Amniotic epithelial cell (primary cell): ENCODE results near the gene GPBAR1.

Experiments
- DNase-seq: peaks from one replicate; pipeline ENCODE4 v3.0.0-alpha.2; 2010; ENCODE audit warnings: low read depth

GPBAR1 gene

DNA sequence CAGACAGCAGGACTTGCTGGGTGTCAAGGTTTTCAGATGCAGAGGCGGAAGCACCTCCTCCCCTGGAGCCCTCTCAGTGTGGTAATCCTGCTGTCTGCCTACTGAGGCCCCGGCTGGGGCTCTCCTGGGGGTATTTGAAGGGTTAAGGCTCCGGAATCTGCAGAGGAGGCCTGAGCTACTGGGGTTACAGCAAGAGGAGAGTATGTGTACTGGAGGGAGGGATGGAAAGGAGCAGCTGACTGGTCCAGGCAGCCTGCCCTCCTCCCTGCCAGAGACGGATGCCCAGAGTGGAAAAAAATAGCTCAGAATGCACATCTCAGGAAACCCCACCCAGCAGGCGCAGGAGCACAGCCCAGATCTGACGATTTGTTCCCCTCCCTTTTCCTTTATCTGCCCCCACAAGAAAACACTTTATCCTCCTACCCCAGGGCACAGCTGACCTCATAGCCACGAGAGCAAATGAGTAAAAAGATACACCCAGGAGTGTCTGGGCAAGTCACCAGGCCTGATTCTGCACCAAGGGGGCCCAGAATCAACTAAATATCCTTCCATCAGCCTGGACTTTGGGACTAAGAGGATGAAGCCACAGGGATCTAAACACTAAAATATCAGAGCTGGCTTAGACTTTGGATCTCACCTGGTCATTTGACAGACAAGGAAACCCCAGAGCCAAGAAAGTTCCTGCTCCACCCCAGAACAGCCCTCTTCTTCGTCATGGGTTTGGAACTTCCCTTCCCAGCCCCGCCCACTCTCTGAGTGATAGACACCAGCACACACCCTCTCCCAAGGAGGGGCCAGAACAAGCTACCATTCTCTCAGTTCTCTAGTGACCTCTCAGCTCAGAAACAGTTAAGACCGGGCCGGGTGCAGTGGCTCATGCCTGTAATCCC is 26.0 kb downstream of the GPBAR1 start:
- peak; percentile 99 for DNase-seq

DNA sequence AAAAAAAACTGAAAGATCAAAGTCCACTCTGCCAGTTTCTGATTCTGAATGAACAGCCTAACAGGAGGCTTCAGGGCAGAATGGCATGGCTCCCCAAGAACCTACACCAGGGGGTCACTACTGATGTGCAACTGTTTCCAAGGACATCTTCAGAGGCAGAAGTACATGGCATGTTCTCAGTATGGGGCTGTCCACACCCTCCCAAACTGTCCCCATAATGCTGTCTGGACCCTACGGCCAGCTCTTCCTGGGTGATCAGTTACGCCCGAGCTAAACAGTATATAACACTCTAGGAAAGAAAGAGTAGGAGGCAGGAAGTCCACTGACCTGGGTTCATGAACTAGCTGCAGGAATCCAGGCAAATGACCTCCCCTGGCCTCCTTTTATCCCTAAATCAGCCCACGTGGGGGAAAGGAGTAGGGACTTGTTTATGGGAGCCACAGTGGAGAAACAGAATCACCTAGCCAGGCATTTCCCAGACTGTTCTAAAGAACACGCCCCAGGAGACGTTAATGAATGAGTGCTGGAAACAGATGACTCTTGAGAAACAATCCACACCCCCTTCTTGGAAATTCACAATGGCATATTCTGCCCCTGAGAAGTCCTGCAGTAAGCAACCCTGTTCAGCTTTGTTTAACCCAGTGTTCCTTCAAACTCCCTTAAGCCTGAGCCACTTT is 29.0 kb downstream of the GPBAR1 start:
- peak; percentile 85 for DNase-seq

DNA sequence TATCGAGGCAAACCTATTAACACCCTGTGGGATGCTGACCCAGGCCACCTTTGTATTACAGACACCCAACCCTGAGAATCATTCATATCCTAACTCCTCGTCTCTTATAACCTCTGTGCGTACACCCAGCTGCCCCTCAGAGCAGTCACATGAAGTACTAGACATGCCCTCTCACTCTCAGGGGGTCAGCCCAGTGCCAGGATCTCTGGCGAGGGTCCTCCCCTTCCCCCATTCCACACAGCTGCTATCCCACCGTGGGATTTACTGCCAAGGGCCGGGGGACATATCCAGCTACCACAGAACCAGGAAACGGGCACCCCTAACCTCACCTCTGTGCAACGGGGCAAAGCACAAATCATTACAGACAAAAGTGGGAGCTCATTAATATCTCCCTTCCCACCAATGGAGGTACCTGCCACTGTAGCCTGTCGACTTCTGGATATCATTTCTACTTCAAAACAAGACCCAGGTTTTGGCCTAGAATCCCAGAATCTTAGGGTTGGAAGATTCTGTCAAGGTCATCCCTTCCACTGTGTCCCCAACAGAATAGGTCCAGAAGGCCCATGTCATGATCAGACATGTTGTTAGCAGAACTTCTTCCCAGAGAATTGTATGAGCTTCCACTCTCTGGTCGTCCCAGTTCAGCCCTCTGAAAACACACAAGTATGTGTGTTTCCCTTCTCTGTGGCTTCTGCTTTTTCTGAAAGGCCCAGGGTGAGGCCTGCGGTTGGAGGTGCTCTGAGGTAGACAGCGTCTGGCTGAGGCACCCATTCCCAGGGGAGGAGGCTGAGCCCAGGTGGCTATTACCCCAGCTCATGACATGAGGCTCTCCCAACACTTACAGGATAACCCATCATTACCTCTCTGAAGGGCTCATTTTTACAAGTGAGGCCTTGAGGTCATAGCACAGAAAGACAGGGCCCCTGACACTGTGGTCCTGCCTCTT is 29.8 kb downstream of the GPBAR1 start:
- no peak for DNase-seq

DNA sequence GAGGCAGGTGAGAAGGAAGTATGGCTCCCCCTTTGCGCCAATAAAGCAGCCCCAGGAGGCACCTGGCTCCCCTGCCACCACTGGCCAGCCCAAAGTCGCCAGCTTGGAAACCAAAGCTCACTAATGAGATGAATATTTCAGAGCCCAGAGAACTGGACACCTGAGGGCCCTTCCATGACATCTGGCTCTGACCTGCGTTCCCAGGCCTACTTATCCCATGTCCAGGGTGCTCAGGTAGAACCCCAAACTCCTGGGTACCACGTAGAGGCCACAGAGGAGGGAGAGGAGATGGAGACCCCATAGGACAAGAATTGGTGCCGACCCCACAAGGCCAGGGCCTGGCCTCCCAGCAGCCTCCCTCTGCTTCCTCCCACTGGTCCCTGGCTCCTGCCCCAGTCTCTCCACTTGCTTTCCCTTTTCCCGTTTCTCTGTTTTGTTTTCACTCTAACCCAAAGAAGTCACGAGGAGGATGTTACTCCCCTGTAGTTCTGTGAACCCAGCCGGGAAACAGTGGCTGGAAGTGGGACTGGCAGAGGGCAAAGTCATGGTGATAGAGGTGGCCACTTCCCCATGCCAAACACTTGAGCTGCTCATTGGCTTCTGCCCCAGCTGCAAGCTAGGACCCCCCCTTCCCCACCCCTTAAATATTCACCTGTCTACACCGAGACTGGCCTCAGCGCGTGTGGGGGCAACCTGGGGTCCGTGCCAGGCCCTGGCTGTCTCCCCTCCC is 30.7 kb downstream of the GPBAR1 start:
- DNase-seq = peak; percentile 23

DNA sequence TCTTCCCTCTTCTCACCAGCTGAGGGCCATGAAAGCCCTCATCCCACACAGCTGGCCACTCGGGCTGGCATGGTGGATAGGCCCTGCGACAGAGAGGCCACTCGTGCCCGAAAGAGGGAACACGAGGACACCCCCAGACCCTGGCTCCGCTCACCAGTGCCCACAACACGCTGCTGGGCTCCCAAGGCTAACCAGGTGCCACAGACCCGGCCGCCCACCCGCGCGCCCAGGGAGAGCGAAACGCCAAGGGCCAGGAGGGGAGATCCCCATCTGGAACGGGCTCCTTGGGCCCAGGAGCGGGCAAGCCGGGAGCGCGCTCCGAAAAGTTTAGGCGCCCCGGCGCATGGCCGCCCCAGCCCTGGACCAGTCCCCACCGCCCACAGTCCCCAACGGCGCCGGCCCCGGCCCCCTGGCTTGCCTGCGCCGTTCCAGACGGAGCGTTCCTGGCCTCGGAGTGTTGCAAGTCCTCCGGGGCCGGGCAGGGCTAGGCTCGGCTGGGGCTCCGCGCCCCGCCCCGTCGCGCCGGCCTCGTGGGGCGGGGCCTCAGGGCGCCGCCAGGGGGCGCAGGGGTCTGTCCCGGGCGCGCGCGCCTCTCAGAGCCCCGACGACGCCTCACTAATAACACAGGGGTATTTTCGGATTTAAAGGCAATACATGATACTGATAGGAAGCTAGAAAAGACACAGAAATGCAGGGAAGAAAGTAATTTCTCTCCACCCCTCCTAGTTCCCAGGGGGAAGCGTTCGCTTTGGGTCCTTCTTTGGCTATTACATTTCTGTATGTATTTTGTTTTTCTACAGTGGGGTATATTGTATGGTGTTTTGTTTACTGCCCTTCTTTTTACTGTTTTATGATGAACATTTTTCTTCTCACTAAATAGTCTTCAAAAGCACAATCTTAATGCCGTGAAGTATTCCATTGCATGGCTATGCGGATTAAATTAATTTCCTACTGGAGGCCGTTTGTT is 31.5 kb downstream of the GPBAR1 start, which contains the start of gene TMBIM1:
TMBIM1 (minus strand) TSS at position 456 of the 967 bp plus-strand sequence. CDS start 10,362 bp downstream, outside the sequence.
- peak; percentile 63 for DNase-seq

DNA sequence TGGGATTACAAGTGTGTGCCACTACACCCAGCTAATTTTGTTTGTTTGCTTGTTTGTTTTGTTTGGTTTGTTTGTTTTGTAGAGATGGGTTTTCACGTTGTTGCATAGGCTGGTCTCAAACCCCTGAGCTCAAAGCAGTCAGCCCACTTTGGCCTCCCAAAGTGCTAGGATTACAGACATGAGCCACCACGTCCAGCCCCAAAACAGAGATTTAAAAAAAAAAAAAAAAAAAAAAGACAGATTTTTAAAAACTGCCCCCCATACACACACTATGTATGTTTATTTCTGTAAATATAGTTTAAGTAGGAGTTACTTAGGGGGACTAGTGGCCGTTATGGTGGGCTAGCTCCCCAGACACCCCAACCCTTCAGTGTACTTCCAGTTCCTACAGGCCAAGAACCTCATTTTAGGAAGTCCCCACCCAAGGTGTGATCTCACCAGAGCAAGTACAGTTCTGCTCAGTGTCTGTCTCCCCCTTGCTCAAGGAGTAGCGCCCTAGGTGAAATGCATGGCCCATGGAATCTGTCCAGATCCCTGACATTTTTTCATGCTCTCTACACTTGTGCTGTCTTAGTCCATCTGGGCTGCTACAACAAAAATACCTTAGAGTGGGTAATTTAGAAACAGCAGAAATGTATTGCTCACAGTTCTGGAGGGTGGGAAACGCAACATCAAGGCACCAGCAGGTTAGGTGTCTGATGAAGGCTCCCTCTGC is 33.1 kb downstream of the GPBAR1 start:
- no peak for DNase-seq

DNA sequence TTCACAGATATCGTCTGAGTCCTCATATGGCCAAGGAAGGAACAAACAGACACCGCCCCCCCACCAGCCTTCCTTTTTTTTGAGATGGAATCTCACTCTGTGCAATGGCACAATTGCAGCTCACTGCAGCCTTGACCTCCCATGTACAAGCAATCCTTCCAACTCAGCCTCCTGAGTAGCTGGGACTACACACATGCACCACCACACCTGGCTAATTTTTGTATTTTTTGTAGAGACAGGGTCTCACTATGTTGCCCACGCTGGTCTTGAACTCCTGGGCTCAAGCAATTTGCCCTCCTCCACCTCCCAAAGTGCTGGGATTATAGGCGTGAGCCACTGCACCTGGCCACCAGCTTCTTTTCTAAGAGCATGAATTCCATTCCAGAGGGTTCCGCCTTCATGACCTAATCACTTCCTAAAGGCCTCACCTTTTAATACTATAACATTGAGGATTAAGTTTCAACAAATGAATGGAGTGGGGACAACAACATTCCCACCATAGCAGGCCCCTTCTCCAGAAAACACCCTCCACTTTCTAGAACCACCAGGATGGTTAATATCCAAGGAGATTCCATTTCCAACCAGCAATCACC is 33.7 kb downstream of the GPBAR1 start:
- DNase-seq = no peak

DNA sequence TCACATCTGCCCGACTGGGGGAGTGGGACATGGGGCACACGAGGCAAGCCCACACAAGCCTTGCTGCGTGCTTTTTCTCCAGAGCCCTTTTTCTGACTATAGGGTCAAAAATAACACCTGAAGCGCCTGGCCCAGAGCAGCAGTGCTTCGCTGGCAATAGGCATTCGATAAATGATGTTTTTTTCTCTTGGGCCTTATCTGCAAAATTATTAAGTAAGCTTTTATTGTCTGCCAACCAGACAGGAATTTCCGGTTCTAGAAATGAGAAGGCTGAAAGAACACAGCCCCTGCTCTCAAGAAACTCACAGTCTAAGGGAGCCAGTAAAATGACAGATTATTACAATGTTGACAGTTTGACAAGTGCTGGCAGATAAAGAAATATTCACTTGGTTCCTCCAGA is 34.2 kb downstream of the GPBAR1 start:
- peak; percentile 70 for DNase-seq

DNA sequence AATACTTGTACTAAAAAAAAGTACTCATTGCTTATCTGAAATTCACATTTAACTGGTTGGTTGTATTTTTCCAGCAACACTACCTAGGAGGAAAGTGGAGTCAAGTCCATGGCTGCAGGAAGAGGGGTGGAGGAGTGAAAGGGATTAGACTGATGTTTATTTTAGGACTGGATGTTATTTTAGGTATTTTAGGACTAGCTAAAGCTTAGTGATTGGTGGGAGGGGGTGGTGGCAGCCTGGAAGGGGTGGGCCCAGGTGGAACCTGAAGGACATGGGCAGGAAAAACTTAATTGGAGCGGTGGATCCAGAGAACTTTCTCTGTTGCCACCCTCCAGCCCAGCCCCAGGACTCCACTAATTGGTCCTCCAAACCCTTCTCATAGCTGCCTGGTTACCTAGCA is 35.4 kb downstream of the GPBAR1 start:
- no peak for DNase-seq

DNA sequence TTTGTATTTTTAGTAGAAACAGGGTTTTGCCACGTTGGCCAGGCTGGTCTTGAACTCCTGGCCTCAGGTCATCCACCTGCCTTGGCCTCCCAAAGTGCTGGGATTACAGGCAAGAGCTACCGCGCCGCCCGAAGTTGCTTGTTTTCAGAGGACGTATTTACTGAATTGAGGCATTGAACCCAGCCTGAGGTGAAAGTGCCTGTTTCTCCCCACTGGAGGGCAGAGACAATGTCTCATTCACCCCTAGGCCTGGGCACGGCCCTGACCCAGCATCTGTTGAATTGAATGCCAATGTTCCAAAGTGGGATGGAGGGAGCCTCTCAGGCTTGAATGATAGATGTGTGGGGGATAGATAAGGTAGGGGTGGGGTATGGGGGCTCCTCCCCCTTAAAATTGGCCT is 36.0 kb downstream of the GPBAR1 start:
- no peak for DNase-seq

DNA sequence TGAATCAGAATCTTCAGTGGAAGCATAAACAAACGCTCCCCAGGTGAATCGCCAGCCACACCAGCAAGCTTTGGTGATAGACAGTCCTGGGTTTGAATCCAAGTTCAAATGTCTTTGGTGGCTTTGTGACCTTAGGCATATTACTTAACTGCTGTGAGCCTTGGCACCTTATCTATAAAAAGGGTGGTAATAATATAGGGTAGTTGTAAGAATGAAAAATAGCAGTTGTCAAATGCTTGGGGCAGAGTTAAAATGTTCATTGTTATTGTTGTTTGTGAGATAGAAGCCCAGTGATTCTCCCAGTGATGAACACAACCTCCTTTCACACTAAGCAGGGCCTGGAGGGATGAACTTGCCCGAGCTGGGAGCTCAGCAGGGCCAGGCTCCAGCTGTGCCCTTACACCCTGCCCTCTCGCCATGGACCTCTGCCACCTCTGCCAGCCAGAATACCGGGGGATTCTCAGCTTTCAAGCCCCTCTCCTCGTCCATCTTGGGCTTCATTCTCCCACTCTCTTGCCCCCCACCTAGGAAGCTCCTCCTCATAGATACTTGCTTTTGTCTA is 37.6 kb downstream of the GPBAR1 start:
- no peak for DNase-seq

DNA sequence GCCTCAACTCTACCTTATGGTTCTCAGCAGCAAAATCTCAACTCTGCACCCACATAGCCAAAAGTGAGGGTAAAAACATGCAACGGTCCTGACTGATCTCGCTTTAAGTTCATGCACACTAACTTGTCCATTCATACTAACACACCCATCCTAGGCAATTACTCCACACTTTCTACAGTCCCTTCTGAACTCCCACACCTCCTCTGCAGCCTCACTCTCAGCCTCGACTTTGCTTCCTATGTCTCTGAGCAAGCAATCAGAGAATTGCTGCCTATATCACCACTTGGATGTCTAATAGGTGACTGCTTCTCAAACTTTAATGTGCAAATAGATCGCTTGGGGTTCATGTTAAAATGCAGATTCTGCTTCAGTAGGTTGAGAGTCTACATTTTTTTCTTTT is 39.3 kb downstream of the GPBAR1 start:
- no peak for DNase-seq

DNA sequence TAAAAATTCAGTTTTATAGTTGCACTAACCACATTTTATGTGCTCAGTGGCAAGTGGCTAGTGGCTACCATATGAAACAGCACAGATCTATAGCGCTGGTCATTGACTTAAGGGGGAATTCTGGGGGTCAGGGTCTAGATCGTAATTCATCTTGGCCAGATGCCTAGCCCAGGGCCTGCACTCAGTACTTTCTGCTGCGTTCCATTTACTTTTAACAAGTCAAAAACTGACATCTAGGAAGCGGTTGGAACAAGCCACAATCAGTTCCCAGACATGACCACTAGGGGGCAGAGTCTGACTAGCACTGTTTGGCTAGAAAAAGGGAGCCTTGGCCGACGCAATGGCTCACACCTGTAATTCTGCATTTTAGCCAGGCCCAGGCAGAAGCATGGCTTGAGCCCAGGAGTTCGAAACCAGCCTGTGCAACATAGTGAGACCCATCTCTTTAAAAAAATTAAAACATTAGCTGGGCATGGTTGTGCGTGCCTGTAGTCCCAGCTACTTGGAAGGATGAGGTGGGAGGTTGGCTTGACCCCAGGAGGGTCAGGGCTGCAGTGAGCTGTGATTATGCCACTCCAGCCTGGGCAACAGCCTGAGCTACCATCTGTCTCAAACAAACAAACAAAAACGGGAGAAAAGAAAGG is 40.5 kb downstream of the GPBAR1 start:
- peak; percentile 81 for DNase-seq

DNA sequence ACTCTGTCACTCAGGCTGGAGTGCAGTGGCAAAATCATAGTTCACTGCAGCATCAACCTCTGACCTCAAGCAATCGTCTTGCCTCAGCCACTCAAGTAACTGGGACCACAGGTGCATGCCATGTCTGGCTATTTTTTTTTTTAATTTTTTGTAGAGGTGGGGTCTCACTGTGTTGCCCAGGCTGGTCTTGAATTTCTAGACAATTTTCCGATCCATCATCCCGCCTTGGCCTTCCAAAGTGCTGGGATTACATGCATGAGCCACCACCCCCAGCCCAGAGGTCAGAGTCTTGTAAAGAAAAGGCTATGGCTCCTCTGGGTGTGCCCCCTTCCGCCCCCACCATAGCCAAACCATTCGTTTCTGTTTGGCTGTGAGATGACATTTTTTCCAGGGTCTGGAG is 44.6 kb downstream of the GPBAR1 start:
- no peak for DNase-seq

DNA sequence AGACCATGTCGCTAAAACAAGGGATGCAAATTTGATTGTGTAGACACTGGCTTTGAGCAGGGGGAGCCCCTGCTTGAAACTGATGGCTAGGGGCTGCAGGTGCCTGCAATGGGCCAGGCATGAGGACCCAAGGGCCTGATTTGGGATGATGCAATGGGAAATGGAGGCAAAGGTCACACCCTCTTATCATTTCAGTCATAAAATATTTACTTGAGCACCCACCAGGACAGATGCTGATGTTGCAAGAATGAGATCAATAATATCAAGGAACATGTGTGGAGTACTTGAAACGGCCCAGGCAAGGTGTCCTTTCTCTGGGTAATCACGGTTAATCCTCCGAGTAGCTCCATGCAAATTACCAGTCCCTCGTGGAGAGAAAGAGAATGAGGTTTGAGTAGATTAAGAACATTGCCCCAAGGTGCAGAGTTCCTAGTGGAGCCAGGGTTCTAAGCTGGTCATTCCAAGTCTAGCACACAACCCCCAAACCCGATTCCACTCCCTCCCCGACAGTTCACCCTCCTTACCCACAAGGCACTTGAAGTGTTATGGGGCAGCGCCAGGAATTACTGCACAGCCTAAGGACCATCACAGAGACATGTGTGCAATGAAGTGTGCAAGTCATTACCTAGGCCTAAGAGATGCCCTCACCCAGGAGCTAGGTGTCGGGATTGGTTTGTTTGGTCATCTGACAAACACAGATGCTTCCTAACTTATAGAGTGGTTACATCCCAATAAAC is 45.5 kb downstream of the GPBAR1 start:
- no peak for DNase-seq

DNA sequence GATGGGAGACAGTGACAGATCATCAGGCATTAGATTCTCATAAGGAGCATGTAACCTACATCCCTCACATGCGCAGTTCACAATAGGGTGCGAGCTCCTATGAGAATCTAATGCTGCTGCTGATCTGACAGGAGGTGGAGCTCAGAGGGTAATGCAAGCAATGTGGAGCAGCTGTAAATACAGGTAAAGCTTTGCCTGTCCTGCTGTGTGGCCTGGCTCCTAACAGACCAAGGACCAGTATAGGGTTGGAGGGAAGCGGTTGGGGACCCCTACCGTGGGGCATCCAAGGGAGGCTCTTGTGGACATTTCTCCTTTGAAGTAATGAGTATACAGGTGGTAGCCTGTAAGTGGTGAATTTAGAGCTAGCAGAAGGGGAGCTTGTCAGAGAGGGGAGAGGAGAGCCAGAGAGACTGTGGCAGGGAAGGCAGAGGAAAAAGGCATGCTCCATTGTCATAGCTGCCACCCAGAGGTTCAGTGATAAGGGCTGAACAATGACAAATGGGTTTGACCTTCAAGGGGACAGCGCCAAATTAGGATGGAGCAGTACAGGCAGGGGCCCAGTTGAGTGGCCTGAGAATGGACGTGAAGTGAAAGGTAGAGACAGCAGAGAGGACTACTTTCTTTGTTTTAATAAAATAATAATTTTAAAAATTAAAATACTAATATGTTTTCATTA is 46.7 kb downstream of the GPBAR1 start:
- DNase-seq = no peak
